NCI-H69 (cell line): ENCODE measurements around the gene SBF1.

Source experiments
- DNase-seq: peaks from one replicate; lab custom pipeline; 2025; lab: John Stamatoyannopoulos, UW

SBF1 gene

DNA sequence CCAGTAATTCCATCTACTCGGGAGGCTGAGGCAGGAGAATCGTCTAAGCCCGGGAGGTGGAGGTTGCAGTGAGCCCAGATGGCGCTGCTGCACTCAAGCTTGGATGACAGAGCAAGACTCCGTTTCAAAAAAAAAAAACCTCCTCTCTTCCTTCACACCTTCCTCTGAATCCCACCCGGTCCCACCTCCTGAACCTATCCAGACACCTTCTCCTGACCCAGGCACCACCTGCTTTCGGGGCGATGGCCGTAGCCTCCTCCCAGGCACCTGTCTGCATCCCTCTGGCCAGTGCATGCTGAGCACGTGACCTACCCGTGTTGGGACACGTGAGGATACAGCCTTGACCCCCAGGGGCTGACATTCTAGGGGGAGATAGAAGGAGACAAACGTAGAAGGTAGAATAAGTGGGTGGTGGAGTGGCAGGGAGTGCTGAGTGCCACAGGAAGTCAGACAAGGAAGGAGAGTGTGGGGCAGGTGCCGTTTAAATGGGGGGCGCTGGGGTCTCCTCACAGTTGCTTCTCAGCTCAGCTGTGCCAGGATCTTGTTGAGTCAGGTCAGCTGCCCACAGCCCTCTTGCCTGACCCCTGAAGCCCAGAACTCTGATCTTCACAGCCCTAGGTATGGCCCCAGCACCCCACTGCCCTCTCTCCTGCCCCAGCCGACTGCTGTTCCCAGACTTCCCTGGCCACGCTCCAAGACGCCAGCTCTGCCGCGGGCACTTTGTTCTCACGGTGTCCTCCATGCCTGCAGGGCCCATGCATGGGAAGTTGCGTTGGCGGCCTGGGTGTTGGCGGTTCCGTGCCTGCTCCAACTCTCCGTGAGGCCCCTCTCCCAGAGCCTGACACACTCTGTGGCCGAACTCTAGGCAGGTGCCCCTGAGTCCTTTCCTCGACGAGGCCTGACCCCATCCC lies 10.6 kb upstream of the SBF1 start:
- DNase-seq: peak; percentile 61

DNA sequence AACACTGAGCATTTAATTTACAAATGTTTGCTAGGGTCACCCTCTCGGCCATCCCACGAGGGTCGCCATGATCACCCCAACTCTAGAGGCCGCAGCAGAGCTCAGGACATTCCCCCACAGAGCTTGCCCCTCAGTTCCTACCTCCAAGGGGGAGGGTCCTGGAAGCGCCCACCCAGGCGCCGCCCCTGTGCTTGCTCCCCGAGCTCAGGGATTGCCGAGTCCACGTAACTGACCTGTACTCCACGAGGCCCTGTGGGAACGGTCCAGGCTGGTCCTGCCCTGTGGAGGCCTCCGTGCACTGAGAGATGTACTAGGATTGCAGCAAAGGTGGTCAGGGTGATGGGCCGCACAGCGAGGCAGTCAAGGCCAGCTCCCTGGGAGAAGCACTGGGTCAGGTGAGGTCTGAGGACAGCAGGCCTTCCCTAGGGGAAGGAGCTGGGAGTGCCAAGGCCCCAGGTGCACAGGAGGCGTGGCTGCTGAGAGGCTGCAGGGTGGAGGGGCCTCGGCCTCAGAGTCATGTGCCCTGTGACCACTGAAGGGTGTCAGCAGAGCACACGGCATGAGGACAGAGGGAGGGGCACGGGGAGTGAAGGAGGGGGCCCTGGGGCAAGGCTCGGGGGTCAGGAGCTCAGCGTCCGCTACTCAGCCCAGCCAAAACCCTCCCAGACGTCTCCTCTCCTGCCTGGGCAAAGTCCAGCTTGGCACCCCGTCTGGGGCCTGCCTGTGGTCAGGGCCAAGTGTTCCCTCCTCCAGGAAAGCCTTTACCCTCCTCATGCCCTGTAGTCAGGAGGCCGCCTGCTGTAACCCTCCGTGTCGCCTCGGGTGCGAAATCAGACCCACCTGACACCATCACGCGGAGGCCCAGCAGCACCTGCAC lies 9.4 kb upstream of the SBF1 start:
- DNase-seq: no peak

DNA sequence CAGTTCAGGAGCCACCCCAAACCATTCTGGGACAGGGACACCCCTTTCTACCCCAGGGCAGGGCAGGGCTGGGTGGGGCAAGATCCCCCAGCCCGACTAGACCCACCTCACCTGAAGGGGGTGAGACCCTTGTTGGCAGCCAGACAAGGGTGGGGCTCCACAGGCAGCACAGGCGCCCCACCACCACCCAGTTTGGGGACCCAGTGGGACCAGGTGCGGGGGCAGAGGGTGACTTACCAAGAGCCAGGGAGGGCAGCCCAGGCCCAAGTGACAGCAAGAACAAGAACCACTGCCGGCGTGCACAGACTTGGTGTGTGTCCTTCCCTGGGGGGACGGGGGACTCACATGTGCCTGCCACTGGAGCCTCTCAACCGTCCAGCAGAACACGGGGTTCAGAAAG lies 8.7 kb upstream of the SBF1 start:
- DNase-seq: no peak

DNA sequence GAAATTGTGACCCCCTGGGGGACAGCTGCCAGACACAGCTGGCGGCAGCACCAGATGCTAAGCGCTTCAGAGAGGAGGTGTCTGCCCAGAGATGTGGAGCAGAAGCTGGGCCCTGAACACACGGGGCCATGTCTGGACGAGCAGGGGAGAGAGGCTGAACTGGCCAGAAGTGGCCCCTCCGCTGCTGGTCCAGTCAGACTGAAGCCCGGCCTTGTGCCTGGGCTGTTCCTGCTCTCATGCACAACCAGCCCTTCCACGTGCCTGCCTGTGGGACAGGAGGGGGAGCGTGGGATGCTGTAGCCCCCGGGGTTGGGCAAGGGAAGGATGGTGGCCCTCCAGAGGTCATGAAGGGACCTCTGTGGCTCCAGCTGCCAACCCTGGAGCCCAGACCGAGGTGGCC lies 8.3 kb upstream of the SBF1 start:
- peak; percentile 56 for DNase-seq

DNA sequence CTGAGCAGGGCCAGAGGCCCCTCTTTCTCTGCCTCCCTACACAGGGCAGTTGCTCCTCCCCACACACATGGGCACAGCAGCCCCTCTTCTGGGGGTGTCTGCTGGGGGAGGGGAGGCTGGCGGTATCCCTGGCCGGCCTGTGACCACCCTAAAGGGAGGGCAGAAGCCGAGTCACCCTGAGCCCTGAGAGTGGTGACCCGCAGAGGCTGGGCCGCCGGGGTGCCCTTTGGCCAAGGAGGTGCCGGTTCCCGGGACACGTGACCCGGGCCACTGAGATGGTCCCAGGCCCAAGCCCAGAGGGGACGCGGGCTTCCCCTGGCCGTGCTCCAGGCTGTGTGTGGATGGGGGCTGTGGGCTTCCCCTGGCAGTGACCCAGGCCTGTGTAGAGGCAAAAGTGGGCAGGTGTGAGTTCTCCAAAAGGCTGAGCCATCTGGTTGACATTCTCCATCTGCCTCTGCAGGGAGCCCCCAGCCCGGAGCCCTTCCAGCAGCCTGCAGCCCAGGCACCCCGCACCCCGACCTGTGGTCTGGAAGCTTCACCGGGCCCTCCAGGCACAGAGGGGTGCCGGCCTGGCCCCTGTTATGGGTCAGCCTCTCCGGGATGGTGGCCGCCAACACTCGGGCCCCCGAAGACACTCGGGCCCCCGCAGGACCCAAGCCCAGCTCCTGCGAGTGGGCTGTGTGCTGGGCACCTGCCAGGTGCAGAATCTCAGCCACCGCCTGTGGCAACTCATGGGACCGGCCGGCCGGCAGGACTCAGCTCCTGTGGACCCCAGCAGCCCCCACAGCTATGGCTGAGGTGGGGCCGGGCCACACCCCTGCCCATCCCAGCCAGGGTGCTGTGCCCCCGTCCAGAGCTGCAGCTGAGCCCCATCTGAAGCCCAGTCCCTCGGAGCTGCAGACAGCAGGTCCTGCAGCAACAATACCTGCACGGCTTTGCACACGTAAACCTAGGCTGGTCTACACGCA lies 7.6 kb upstream of the SBF1 start:
- DNase-seq: peak; percentile 64

DNA sequence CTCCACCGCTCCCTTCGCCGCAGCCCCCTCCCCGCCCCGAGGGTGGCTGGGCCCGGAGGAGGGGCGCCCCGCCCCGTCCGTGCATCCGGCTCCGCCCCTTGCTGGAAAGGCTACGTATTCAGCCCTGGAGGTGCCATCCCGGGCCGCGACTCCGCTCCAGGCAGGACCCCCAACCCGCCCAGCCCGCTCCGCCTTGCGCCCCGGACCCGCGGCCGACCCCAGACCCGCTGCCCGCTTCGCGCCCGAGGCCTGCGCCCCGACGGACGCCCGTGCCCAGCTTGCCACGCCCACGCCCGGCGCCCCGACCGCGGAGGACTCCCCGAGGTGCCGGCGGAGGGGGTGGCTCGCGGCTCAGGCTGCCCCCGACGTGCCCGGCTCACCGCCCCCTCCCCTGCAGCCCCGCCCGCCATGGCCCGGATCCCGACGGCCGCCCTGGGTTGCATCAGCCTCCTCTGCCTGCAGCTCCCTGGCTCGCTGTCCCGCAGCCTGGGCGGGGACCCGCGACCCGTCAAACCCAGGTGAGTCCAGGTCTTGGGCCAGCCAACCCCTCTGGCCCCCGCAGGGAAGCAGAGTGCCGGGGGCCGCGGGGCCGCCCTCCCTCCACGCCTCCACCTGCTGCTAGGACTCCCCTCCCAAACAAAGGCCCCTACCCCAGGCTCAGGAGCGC lies 6.7 kb upstream of the SBF1 start, which contains the start of gene ADM2:
TSS of gene ADM2 (plus strand) at position 104 of the 667 bp plus-strand sequence. CDS start at position 409, 305 bp downstream.
- DNase-seq: peak; percentile 67

DNA sequence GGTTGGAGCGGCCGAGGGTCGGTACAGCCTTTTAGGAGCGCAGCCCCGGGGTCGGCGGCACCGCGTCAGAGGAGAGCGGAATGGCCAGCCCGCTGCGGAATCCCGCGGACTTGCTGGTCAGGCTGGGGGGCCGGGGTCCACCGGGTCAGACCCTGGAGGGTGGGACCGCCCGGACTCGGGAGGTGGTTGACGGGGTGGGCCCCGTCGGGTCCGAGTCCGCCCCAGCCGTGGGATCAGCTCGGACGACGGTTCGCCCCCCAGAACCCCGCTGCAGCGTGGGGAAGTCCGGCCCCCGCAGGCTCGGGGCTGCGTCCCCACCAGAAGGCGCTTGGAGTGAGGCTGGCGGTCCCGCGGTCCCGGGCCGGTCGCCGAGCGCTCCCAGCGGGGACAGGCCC lies 6.2 kb upstream of the SBF1 start:
- no peak for DNase-seq

DNA sequence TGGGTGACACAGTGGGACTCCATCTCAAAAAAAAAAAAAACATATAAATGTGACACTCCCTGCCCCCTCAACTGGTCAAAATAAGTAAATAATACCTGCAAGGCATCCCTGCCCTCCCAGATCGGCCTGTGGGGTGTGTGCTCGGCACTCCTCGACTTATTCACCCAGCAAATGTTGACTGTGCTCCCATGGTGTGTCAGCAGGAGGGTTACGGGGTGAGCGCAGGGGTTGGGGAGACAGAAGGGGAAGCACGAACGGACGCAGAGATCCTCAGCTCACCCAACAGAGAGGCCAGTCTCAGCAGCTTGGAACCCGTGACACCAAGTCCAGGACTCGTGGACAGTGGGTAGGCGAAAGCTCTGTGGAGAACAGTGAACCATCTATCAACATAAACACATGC lies 4.9 kb upstream of the SBF1 start:
- peak; percentile 55 for DNase-seq

DNA sequence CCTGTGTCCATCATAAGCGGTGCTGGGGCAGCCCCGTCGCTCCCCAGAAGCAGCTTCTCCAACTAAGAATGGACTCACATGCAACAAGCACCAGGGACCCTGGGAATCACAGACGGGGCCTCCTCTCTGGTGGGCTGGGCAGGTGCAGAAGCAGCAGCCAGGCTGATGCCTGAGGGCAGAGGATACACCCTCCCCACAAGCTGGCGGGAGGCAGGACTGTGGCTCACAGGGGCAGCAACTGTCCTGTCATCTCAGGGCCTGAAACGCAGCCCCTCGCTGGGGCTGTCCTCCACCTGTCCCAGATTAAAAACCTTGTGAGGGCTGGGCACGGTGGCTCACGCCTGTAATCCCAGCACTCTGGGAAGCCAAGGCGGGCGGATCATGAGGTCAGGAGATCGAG lies 3.1 kb upstream of the SBF1 start:
- DNase-seq: peak; percentile 35

DNA sequence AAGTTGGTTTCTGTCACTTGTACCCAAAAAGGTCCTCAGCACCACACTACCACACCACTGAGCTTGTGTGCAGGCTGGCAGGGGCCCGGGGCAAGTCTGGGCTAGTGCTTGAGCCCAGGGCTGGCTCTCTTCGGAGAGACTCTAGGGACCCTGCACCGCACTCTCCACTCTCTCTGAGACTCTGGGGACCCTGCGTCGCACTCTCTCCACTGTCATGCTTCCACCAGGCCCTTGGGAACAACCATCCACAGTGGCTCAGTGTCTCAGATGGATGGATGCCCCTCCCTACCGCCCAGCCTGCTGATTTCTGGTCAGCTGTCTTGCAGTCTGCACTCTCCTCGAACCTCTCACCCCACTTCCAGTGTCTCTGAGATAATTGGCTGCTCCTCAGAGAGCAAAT lies 2.0 kb upstream of the SBF1 start:
- peak; percentile 42 for DNase-seq

DNA sequence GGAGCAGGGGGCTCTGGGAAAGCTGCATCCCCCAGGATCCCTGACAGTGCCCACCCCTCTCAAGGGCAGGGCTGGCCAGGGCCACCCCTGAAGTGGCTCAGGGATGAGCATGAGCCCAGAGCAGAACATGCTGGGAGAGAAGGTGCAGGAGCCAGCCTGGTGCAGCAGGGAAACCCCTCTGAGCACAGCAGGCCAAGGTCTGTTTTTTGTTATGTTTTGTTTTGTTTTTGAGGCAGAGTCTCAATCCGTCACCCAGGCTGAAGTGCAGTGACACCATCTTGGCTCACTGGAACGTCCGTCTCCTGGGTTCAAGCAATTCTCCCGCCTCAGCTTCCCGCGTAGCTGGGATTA lies 792 bp upstream of the SBF1 start:
- DNase-seq: no peak

DNA sequence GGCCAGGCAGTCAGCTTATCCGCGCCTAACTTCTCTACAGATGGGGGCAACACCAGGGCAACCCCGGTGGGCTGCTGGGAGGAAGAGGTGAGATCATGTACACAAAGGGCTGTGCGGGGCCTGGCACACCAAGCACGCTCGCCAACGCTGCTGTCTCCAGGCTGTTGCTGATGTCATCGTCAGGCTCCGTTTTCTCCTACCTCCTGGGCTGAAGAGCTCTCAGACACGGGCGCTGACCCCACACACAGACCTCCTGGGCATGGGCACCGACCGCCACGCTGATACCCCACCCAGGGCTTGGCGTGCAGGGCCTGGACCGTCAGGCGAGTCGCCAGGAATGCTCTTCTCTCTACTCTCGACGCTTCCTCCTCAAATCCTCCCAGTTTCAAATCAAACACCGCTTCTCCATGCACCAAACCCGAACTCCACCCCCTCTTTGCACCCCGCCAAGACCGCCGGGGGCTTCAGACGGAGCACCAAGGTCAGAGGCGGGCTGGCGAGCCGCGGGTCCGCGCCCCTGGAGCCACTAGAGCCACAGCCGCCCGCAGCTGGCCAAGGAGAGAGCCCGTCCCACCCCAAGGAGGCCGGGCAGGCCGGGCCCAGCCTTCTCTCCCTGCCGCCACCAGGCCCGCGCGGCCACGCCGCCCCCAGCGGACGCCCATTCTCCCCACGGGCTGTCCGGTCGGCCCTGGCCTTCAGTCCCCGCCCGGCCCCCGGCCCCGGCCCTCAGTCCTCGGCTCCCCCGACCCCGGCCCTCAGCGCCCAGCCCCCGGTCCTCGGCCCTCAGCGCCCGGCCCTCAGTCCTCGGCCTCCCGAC lies 772 bp downstream of the SBF1 start:
- DNase-seq: peak; percentile 49

DNA sequence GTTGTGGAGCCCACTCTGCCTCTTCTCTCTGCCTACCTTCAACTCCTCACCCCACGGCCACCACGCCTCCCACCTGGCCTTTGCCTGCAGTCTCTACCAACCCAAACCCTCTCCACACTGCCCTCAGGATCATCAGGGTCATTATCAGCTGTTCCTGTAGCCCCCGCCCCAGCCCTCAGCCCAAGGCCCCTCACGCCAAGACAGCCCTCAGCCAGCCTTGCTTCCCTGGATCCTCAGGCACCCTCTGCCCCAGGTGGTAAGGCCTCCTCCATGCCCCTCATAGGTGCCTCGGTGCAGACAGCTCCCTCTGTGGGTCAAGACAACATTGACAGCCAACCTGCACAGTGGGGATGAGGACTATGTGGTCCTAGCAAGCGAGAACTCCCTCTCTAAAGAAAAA lies 1.7 kb downstream of the SBF1 start:
- peak; percentile 45 for DNase-seq

DNA sequence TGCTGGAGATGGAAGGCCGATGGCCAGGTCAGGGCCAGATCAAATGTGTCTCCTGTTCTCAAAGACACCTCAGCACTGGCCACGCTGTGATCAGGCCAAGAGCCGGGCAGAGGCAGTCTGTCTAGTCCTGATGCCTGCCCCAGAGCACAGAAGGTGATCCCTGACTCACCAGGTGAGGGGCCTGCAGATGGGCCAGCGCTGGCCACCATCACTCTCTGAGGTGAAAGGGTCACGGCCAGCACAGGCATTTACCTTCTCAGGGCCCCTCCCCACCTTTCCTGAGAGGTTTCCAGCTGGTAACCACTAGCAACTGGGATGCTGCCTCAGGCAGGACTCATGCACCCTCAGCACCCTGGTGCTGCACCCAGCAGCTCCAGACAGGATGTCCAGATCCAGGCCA lies 2.9 kb downstream of the SBF1 start:
- no peak for DNase-seq

DNA sequence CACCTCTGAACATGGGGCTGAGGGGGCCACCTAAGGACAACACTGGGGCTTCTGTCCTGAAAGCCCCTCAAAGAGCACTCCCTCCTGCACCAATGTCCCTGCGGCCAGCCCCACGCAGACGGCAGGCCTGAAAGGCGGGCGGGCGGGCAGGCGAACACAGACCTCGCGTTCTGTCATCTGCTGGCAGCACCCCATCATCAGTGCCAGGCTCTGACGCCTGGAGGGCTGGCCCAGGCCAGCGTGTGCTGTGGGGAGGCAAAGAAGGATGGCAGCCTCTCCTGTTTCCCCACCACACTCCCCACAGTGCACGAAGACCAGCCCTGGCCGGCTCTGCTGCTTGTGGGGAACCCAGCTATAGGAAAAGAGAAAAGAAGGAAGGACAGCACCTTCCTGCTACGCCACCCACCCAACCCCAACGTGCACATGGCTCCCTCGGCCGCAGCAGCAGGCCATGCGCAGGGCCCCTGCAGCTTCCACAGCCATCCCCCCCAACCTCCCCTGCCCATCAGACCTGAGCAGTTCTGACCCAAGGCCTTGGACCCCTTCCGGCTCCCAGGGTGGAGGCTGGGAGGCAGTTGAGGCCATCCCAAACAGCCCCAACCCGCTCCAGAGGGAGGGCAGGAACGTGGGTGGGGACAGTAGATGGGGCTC lies 3.5 kb downstream of the SBF1 start:
- DNase-seq: no peak

DNA sequence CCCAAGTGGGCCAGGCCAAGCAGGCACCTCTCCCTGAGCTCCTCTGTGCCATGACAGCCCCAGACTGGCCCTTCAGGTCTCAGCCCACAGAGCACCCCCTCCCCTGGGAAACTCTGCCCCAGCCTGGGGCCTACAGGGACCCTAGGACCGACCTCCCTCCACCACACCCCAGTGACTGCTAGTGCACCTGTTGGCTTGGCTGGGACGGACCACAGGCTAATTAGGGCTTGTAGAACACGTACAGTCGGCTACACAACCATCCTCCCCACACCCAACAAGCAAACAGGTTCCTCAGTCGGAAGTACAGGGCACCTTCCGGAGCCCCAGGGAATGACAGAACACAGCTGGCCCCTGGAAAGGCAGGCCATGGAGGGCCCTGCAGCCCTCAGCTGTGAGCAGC lies 4.3 kb downstream of the SBF1 start:
- DNase-seq: peak; percentile 42

DNA sequence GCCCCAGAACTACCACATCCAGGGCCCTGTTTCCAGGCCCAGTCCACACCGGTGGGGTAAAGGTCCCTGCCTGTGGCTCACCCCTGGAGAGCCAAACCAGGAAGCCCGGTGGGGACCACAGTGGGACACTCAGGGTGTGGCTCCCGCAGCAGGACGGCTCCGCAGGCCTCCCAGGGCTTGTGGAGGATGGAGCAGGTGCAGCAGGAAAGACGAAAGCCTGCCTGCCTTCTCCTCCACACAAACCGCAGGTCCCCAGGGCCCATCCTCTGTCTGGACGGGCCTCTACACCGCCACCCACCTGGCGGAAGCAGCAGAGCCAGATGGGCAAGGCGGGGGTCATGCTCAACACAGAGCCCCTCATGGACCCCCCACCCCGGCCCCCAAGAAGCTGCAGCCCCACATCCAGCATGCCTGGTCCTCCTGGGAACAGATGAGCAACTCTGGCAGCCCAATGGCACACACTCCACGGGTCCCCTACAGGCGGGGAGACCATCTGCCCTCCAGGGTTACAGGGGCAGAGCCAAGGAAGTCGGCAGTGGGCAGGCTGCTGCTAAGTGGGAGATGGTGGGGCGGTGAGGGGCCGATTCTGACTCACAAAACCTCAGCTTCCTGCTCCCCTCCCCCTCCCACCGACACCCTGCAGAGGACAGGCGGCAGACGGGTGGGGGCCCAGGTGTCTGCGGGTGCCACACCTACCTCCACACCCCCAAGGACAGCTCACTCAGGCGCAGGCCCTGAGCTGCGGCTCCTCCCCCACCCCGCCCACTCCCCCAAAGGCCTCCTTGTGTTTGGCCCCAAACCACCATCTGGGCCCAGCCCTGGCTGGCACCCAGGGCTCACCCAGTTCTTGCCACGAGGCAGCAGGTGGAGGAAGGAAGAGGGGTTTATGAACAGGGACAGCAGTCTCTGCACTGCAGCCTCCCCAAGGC lies 5.2 kb downstream of the SBF1 start:
- DNase-seq: peak; percentile 97

DNA sequence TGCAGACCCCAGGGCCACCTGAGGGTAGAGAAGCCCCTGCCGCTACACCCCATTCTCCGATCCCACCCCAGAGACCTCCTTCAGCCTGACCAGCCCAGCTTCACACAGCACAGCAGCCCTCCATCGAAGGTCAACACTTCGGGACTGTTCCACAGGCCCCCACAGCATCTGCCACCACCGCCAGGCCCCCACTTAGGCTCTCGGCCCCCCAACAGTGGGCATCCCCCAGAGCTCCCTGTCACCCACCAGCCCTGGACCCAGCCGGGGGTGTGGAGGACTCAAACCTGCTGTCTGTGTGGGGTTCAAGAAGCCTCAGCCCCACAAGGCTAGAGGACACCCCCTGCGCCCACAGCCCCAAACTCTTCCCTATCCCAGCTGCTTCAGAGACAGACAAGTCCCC lies 6.2 kb downstream of the SBF1 start:
- DNase-seq: no peak
